Fibroblast of lung (primary cell): ENCODE measurements around the gene CELF5. TPM values are rescaled to one million over a fixed set of nuclear protein-coding genes. Genes with fewer than 3 reads are reported as not detected.

Source experiments
- DNase-seq, 2 donors: peaks; one replicate each; pipeline versions ENCODE4 v3.0.0 to v3.0.0-alpha.2; 2010; ENCODE audit warnings: low read depth in 2 of 2
- H2AFZ ChIP-seq: 2 replicates; pipeline ENCODE4 v1.5.1; 2012; ENCODE audit warnings: low read length, control low read depth, inconsistent platforms
- H3K27ac ChIP-seq: 2 replicates; pipeline ENCODE4 v1.5.1; 2011; ENCODE audit warnings: low read length, control low read depth; ENCODE audit not compliant: insufficient read depth
- H3K27me3 ChIP-seq: 2 replicates; pipeline ENCODE4 v1.5.1; 2011; ENCODE audit warnings: mild to moderate bottlenecking, low read length; ENCODE audit not compliant: control insufficient read depth, insufficient read depth
- H3K36me3 ChIP-seq: 2 replicates; pipeline ENCODE4 v1.5.1; 2011; ENCODE audit warnings: low read length; ENCODE audit not compliant: control insufficient read depth, insufficient read depth
- H3K4me1 ChIP-seq: 2 replicates; pipeline ENCODE4 v1.5.1; 2011; ENCODE audit warnings: low read length; ENCODE audit not compliant: control insufficient read depth, insufficient read depth; ENCODE audit errors: extremely low read depth
- H3K4me2 ChIP-seq: 2 replicates; pipeline ENCODE4 v1.5.1; 2011; ENCODE audit warnings: low read length, control low read depth; ENCODE audit not compliant: insufficient read depth; ENCODE audit errors: extremely low read depth
- H3K4me3 ChIP-seq, 4 experiments: fragments of 200-600 bp in 1 of 4; sonication (generic) in 1 of 4; replicated peaks in 1 of 4; 2 replicates each; pipeline ENCODE4 v1.5.1; 2011 to 2016; ENCODE audit warnings: low read length in 4 of 4, low read depth in 3 of 4, mild to moderate bottlenecking in 3 of 4, control low read depth in 2 of 4, inconsistent platforms in 1 of 4, mixed read lengths in 1 of 4; ENCODE audit not compliant: insufficient read depth in 1 of 4; ENCODE audit errors: control extremely low read depth in 1 of 4
- H3K79me2 ChIP-seq: 2 replicates; pipeline ENCODE4 v1.5.1; 2012; ENCODE audit warnings: mild to moderate bottlenecking, low read length, inconsistent platforms; ENCODE audit not compliant: control insufficient read depth, insufficient read depth
- H3K9ac ChIP-seq: 2 replicates; pipeline ENCODE4 v1.5.1; 2011; ENCODE audit warnings: mild to moderate bottlenecking, low read length, control low read depth; ENCODE audit not compliant: insufficient read depth
- H3K9me3 ChIP-seq: 2 replicates; pipeline ENCODE4 v1.5.1; 2012; ENCODE audit warnings: low read depth, low read length; ENCODE audit not compliant: control insufficient read depth, insufficient read depth
- H4K20me1 ChIP-seq: 2 replicates; pipeline ENCODE4 v1.5.1; 2011; ENCODE audit warnings: low read length; ENCODE audit not compliant: control insufficient read depth, insufficient read depth; ENCODE audit errors: extremely low read depth
- EZH2 ChIP-seq: IDR thresholded peaks from 2 replicates; pipeline ENCODE4 v1.5.1; 2012; ENCODE audit warnings: low read length, control low read depth, mild to moderate bottlenecking; ENCODE audit errors: missing control alignments
- polyA plus RNA-seq, 2 donors: library from polyadenylated mRNA; depleted of rRNA in 1 of 2; stranded (reverse) in 1 of 2; unstranded in 1 of 2; fragments of >200 nt; gene quantifications; 2 replicates each; pipeline ENCODE4 v1.2.1, GENCODE V29; 2011 to 2012; ENCODE audit warnings: missing spikeins in 1 of 2
- total RNA-seq: library from RNA; depleted of rRNA; stranded (reverse); fragments of >200 nt; gene quantifications from 2 replicates; pipeline ENCODE4 v1.2.1, GENCODE V29; 2014
- TF ChIP-seq, protein P1 (sequence below), 2 donors: IDR thresholded peaks in 1 of 2; conservative IDR thresholded peaks in 1 of 2; 1 replicate in 1 of 2; 2 replicates in 1 of 2; pipeline ENCODE4 v1.5.1; 2011 to 2012; ENCODE audit warnings: low read length in 2 of 2, control low read depth in 1 of 2, inconsistent platforms in 1 of 2, low read depth in 1 of 2, mild to moderate bottlenecking in 1 of 2

The CELF5 gene
- total and polyA plus RNA-seq, 2 donors (not counting 1 experiment from before 2014, with no cell fraction given): under 0.01 TPM; not detected in 1

DNA sequence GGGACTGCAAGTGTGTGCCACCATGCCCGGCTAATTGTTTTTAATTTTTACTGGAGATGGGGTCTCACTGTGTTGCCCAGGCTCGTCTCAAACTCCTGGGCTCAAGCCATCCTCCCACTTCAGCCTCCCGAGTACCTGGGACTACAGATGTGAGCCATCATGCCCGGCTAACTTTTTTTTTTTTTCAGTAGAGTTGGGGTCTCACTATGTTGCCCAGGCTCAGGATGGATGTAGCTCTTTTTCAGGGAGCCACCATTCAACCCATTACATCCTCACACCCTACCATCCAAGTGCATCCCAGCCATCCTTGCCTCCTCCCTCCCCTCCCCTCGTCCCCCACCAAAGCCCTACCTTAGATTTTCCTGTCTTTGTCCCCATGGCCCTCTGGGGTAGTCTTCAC lies 14.9 kb downstream of the CELF5 start:
- Histone ChIP-seq H3K27me3 (no peaks in the 10 kb centered on the region), H3K9ac (no peak overlapping the region), H3K4me2 (no peak overlapping the region), H2AFZ (no peak overlapping the region), H3K4me1 (no peaks in the 10 kb centered on the region), H3K36me3 (no peaks in the 10 kb centered on the region), H4K20me1 (no peaks in the 10 kb centered on the region), H3K27ac (no peak overlapping the region), H3K79me2 (no peaks in the 10 kb centered on the region), H3K9me3 (peaks cover 2% of the 10 kb centered on the region), H3K4me3 (no peak overlapping the region)
- no peak for DNase-seq
- TF ChIP-seq, protein P1, sequence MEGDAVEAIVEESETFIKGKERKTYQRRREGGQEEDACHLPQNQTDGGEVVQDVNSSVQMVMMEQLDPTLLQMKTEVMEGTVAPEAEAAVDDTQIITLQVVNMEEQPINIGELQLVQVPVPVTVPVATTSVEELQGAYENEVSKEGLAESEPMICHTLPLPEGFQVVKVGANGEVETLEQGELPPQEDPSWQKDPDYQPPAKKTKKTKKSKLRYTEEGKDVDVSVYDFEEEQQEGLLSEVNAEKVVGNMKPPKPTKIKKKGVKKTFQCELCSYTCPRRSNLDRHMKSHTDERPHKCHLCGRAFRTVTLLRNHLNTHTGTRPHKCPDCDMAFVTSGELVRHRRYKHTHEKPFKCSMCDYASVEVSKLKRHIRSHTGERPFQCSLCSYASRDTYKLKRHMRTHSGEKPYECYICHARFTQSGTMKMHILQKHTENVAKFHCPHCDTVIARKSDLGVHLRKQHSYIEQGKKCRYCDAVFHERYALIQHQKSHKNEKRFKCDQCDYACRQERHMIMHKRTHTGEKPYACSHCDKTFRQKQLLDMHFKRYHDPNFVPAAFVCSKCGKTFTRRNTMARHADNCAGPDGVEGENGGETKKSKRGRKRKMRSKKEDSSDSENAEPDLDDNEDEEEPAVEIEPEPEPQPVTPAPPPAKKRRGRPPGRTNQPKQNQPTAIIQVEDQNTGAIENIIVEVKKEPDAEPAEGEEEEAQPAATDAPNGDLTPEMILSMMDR (conservative IDR thresholded peaks at IDR 0.05 in 1 of 2, IDR thresholded peaks at IDR 0.05 in 1 of 2; ENCODE audit: low read depth in 1 of 2, low read length in 2 of 2): no peak
- TF ChIP-seq EZH2: no peak

DNA sequence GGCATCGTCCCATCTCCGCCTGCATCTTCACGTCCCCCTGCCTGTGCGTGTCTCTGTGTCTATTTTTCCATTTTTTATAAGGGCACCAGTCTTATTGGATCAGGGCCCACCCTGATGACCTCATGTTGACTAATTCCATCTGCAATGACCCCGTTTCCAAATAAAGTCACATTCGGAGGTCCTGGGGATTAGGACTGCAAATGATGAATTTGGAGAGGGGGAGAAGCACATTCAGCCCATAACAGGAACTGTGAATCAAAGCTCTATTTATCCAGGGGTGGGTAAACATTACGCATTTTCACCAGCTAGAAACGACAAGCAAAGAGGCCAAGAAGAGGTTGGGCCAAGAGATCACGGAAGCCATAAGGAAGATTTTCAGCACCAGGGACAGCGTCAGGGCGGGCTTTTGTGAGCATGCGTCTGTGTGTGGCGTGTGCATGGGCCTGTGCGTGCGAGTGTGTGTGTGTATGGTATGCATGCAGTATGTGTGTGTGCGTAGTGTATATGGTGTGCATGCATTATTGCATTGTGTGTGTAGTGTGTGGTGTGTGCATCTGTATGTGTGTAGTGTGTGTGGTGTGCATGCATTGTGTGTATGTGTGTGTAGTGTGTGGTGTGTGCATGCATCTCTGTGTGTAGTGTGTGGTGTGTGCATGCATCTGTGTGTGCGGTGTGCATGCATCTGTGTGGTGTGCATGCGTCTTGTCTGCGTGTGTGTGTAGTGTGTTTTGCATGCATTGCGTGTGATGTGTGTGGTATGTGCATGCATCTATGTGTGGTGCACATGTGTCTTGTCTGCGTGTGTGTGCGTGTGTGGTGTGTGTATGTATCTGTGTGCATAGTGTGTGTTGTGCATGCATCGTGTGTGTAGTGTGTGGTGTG lies 19.6 kb downstream of the CELF5 start:
- peak; percentile 51 to 56 for DNase-seq
- no peaks in the 10 kb centered on the region for H3K79me2 ChIP-seq
- no peak overlapping the region for H2AFZ ChIP-seq
- no peaks in the 10 kb centered on the region for H4K20me1 ChIP-seq
- no peaks in the 10 kb centered on the region for H3K4me1 ChIP-seq
- no peak overlapping the region for H3K9ac ChIP-seq
- H3K4me2 ChIP-seq: no peak overlapping the region
- H3K27ac ChIP-seq: no peak overlapping the region
- no peak overlapping the region for H3K4me3 ChIP-seq
- no peak for TF ChIP-seq EZH2
- TF ChIP-seq, protein P1 (conservative IDR thresholded peaks at IDR 0.05 in 1 of 2, IDR thresholded peaks at IDR 0.05 in 1 of 2; ENCODE audit: low read depth in 1 of 2, low read length in 2 of 2): no peak
- no peaks in the 10 kb centered on the region for H3K36me3 ChIP-seq
- peaks cover 2% of the 10 kb centered on the region for H3K9me3 ChIP-seq
- H3K27me3 ChIP-seq: no peaks in the 10 kb centered on the region

DNA sequence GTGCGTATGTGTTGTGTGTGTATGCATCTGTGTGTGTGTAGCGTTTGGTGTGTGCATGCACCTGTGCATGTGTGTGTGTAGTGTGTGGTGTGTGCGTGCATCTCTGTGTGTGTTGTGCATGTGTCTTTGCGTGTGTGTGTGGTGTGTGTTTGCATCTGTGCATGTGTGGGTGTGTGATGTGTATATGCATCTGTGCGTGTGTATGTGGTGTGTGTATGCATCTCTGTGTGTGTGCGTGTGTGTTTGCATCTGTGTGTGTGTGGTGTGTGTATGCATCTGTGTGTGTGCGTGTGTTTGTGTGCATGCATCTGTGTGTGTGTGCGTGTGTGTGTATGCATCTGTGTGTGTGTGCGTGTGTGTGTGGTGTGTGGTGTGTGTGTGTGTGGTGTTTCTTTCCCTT lies 20.6 kb downstream of the CELF5 start:
- DNase-seq: no peak
- H2AFZ ChIP-seq: no peak overlapping the region
- TF ChIP-seq EZH2: no peak
- TF ChIP-seq, protein P1 (conservative IDR thresholded peaks at IDR 0.05 in 1 of 2, IDR thresholded peaks at IDR 0.05 in 1 of 2; ENCODE audit: low read depth in 1 of 2, low read length in 2 of 2): no peak

More for the DNA sequence above, 20.6 kb downstream of the CELF5 start:
- no peak overlapping the region for H3K9ac ChIP-seq
- no peaks in the 10 kb centered on the region for H3K36me3 ChIP-seq
- no peak overlapping the region for H3K4me2 ChIP-seq
- no peaks in the 10 kb centered on the region for H3K79me2 ChIP-seq
- H4K20me1 ChIP-seq: no peaks in the 10 kb centered on the region
- H3K4me3 ChIP-seq: no peak overlapping the region
- H3K4me1 ChIP-seq: no peaks in the 10 kb centered on the region
- peaks cover 2% of the 10 kb centered on the region for H3K9me3 ChIP-seq
- H3K27me3 ChIP-seq: no peaks in the 10 kb centered on the region
- H3K27ac ChIP-seq: no peak overlapping the region
